EH (cell line): Measurements from ENCODE around the gene SMPD4.
"Not testable (repeated sequence)": the region's sequence is repeated elsewhere in the genome, so short reads cannot be mapped to it uniquely, and the experiment has no call there.

Experiments used
- DNase-seq: peaks from one replicate; pipeline ENCODE4 v3.0.0-alpha.2; 2015; ENCODE audit warnings: low read depth

SMPD4 gene

DNA sequence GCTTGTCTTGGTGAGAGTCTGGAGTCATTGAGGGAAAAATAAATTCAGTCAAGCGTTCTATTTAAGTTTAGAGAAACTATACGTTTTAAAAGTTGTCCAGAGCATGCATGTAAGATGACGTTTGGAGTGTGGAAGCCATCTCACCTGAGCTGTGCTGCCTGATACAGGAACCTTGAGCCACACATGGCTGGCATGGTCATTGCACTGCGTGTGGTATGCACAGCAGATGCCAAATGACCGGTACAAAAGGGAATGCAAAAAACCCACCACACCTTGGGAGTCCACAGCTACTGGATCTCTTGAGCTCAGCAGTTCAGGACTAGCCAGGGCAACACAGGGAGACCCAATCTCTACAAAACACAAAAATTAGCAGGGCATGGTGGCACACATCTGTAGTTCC, 5.0 kb upstream of the SMPD4 start:
- no peak for DNase-seq

GRCh38 chr2:130185896-130186295, 4.5 kb upstream of the SMPD4 start:
- no peak for DNase-seq

GRCh38 chr2:130185436-130185835, 4.0 kb upstream of the SMPD4 start:
- DNase-seq, result no peak

DNA sequence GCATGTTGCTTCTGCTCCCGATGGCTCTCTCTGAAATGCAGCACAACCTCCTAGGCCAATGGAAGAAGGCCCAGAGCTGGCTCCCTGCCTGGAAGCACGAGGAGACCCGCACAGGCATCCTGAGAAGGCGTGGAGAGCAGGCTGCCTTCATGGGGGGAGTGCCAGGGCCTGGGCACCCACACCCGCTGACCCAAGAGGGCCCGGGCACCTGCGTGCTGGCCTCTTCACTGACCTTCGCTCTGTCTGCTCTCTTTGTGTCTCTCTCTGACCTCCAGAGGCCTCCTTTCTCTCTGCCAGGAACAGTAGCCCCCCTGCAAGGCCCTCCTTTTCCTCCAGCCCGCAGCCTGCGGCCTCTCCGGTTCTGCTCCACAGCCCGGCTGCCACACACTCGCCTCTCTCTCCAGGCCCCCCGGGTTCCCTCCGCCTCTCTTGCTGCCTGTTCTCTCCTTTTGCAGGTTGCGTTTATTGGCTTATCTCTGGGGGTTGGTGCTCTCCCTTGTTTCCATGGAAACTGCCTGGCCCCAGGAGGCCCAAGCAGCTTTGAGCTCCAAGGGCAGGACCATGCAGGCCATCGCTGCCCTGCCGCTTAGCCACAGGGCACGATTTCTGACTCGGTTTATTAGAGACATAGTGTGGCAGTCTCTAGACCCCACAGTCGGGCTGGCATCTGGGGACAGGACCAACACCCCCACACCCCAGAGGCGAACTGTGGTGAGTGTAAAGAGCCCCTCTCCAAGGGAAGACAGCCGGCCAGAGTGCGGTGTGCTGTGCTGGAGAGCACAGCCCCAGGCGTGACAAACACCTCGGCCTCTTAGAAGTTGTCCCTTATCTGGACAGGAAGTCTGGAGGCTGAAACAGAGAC, 2.3 kb upstream of the SMPD4 start:
- peak; percentile 50 for DNase-seq

- DNase-seq, result not testable (repeated sequence)
These were observed 1.6 kb upstream of the SMPD4 start for GRCh38 chr2:130182826-130183511.

- DNase-seq, result peak; percentile 86
These were observed 679 bp upstream of the SMPD4 start, which contains the start of gene MZT2B for GRCh38 chr2:130181880-130182682. MZT2B (plus strand) TSS chr2:130182262; CDS start chr2:130182283, 21 bp downstream.

GRCh38 chr2:130180404-130181324, 738 bp downstream of the SMPD4 start:
- not testable (repeated sequence) for DNase-seq

DNA sequence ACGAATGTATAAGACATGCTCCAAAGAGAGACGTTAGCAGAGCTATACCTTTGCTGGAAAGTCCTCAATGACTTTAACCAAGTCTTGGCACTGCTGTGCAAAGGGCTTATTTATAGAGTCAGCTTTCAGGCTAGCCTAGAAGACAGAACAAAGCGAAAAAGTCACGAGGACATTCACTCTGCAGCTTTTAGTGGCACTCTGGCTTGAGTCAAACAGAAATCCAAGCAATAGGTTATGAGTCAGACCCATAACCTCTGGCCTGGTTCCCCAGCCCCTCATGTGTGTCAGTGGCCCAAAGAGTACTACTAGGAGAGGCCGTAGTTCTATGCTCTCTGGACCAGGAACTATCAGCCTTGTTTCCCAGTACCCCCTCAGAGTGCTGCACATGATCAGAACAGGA, 6.5 kb downstream of the SMPD4 start:
- not testable (repeated sequence) for DNase-seq

GRCh38 chr2:130169896-130170295, 11.5 kb downstream of the SMPD4 start:
- no peak for DNase-seq

GRCh38 chr2:130169163-130169562, 12.2 kb downstream of the SMPD4 start:
- not testable (repeated sequence) for DNase-seq

DNA sequence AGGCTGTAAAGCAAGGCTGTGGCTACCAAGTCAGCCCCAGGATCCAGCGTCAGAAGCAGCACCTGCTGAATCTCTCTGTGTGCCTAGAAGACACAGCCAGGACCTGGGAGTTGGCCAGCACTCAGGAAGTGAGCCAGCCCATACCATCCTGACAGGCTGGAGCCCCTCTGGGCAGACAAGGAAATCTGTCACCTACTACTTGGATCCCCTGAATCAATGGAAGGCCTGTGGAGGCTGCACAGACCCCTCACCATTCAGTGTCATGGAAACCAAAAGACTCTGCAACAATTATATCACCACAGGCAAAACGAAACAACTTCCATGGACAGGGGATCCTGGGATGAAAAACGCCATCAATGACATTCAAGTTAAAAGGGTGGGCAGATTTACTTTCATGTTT, 14.8 kb downstream of the SMPD4 start:
- DNase-seq, result not testable (repeated sequence)

DNA sequence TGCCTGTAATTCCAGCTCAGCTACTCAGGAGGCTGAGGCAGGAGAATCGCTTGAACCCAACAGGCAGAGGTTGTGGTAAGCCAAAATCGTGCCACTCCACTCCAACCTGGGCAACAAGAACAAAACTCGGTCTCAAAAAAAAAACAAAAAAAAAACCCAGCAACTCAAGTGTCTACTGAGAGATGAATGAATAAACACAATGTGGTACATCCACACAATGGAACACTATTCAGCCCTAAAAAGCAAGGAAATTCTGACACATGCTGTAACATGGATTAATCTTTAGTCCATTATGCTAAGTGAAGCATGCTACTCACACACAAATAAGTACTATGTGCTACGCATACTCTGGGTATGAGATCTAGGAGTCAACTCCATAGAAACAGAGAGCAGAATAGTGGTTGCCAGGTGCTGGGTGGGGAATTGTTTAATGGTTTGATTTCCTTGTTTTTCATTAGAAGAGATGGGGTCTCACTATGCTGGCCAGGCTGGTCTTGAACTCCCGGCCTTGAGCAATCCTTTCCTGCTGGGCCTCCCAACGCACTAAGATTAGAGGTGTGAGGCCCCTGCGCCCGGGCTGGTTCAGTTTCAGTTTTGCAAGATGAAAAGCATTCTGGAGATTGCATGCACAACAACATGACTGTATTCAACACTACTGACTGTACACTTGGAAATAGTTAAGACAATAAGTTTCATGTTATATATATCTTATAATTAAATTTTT, 15.9 kb downstream of the SMPD4 start:
- DNase-seq, result no peak

GRCh38 chr2:130162968-130163367, 18.4 kb downstream of the SMPD4 start:
- DNase-seq, result no peak

DNA sequence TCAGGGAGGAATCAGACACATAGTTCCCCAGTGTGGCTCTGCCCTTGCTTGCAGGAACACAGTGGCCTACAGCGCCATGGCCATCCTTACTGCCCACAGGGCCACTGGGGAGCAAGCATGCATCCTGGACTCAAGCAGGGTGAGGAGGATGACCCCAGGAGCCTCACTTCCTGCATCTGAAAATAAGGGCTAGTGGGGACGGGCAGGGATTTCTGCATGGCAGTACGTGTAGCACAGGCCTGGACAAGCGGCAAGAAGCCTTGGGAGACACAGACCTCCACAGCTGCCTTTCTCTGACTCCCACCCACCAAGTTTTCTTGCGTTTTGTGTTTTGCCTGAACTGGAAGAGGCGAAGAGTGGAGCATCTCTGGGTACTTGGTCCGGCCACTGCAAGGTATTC, 18.9 kb downstream of the SMPD4 start:
- not testable (repeated sequence) for DNase-seq

- not testable (repeated sequence) for DNase-seq
These were observed 20.3 kb downstream of the SMPD4 start for GRCh38 chr2:130160838-130161705.

- no peak for DNase-seq
These were observed 21.3 kb downstream of the SMPD4 start for GRCh38 chr2:130160131-130160530.

- DNase-seq, result not testable (repeated sequence)
These were observed 22.0 kb downstream of the SMPD4 start for GRCh38 chr2:130159376-130159775.

- no peak for DNase-seq
These were observed 22.8 kb downstream of the SMPD4 start for GRCh38 chr2:130158631-130159030.

DNA sequence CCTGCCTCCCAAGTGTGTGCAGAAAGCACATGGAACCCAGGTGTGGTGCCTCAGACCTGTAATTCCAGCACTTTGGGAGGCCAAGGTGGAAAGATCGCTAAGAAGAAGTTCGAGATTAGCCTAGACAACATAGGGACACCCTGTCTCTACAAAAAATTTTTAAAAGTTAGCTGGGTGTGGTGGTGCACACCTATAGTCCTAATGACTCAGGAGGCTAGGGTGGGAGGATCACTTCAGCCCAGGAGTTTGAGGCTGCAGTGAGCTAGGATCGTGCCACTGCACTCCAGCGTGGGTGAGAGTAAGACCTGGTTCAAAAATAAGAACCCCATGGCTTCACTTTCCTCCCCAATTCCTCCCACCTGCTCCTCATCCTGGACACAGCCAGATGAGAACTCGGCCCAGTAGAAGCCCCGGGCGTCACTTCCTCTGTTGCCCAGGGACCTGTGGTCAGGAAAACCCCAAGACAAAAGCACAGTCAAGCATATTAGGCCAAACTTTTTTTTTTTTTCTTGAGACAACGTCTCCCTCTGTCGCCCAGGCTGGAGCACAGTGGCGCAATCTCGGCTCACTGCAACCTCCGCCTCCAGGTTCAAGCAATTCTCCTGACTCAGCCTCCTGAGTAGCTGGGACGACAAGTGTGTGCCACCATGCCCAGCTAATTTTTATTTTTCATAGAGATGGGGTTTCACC, 23.4 kb downstream of the SMPD4 start:
- DNase-seq, result not testable (repeated sequence)
